ENCODE measurements around the gene SURF4. TPM values are rescaled to one million over a fixed set of nuclear protein-coding genes. Genes with fewer than 3 reads are reported as not detected.
"Not testable (repeated sequence)": the region's sequence is repeated elsewhere in the genome, so short reads cannot be mapped to it uniquely, and the experiment has no call there.

SURF4 gene
- total RNA-seq, 1 experiment from 2014 or later = 171 TPM

DNA sequence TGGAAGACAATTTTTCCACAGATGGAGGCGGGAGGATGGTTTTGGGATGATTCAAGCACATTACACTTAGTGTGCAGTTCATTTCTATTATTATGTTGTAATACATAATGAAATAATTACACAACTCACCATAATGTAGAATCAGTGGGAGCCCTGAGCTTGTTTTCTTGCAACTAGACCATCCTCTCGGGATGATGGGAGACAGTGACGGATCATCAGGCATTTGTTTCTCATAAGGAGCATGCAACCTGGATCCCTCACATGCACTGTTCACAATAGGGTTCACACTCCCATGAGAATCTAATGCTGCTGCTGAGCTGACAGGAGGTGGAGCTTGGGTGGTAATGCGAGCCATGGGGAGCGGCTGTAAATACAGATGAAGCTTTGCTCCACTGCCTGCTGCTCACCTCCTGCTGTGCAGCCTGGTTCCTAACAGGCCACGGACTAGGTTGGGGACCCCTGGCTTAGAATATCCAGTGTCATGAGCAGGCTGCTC, 1.9 kb upstream of the SURF4 start:
- ChIA-PET CTCF (interaction anchor here (0.9 to 2.3 kb wide), 7 partner anchors 17 to 109 kb away, joined by 3 to 11 read pairs (median 5); partner anchors contain the start of gene CACFD1), POLR2A (interaction anchor here (1.1 kb wide), 1 partner anchor 30 kb away, joined by 3 read pairs; the partner anchor contains the start of gene MED22)
- DNase-seq (ENCODE audit: low spot score) = no peak
- no peak overlapping the region for H3K27ac Mint-ChIP-seq
- no peak overlapping the region; the same call in 1 of the 2 replicates for H3K4me3 Mint-ChIP-seq
- peaks cover 3% of the 10 kb centered on the region; the same call in 1 of the 2 replicates for H3K36me3 Mint-ChIP-seq
- no peak for ATAC-seq
- peaks cover 15% of the 10 kb centered on the region for H3K4me1 Mint-ChIP-seq
- peaks cover 4% of the 10 kb centered on the region for H3K9me3 Mint-ChIP-seq
- TF ChIP-seq ZNF423 (CRISPR knock-in tag; IDR thresholded peaks at IDR 0.05) (no peak), GRHL2 (CRISPR knock-in tag; IDR thresholded peaks at IDR 0.05; ENCODE audit: insufficient replicate concordance, severe bottlenecking) (no peak), FOXJ3 (CRISPR knock-in tag; IDR thresholded peaks at IDR 0.05; ENCODE audit: borderline replicate concordance) (no peak), ATF1 (CRISPR knock-in tag; IDR thresholded peaks at IDR 0.05) (no peak), CBFB (CRISPR knock-in tag; IDR thresholded peaks at IDR 0.05; ENCODE audit: low read depth) (no peak), TEAD1 (CRISPR knock-in tag; IDR thresholded peaks at IDR 0.05) (no peak), OVOL2 (CRISPR knock-in tag; IDR thresholded peaks at IDR 0.05; ENCODE audit: borderline replicate concordance) (no peak)
- TF ChIP-seq, protein P1, sequence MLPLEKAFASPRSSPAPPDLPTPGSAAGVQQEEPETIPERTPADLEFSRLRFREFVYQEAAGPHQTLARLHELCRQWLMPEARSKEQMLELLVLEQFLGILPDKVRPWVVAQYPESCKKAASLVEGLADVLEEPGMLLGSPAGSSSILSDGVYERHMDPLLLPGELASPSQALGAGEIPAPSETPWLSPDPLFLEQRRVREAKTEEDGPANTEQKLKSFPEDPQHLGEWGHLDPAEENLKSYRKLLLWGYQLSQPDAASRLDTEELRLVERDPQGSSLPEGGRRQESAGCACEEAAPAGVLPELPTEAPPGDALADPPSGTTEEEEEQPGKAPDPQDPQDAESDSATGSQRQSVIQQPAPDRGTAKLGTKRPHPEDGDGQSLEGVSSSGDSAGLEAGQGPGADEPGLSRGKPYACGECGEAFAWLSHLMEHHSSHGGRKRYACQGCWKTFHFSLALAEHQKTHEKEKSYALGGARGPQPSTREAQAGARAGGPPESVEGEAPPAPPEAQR (CRISPR knock-in tag; IDR thresholded peaks at IDR 0.05) = no peak
- peaks cover 30% of the 10 kb centered on the region for H3K27me3 Mint-ChIP-seq (ENCODE audit: low read depth)

DNA sequence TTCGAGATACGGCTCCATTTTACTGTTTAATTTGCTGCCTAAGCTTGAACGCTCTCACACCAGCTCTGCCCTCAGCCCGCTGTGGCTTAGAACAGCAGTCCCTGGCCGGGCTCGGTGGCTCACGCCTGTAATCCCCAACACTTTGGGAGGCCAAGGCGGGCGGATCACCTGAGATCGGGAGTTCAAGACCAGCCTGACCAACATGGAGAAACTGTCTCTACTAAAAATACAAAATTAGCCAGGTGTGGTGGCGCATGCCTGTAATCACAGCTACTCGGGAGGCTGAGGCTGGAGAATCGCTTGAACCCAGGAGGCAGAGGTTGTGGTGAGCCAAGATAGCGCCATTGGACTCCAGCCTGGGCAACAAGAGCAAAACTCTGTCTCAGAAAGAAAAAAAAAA, 1.4 kb upstream of the SURF4 start:
- ATAC-seq; H3K27ac Mint-ChIP-seq; H3K36me3 Mint-ChIP-seq; POLR2A ChIA-PET; DNase-seq (ENCODE audit: low spot score); H3K9me3 Mint-ChIP-seq: not testable (repeated sequence)
- peaks cover 30% of the 10 kb centered on the region for H3K27me3 Mint-ChIP-seq (ENCODE audit: low read depth)
- peaks cover 15% of the 10 kb centered on the region for H3K4me1 Mint-ChIP-seq
- H3K4me3 Mint-ChIP-seq = peak overlapping the region; percentile 53
- CTCF ChIA-PET = interaction anchor here (0.6 to 2.3 kb wide), 8 partner anchors 19 to 109 kb away, joined by 3 to 11 read pairs (median 4); partner anchors contain the start of genes ADAMTS13 and CACFD1

DNA sequence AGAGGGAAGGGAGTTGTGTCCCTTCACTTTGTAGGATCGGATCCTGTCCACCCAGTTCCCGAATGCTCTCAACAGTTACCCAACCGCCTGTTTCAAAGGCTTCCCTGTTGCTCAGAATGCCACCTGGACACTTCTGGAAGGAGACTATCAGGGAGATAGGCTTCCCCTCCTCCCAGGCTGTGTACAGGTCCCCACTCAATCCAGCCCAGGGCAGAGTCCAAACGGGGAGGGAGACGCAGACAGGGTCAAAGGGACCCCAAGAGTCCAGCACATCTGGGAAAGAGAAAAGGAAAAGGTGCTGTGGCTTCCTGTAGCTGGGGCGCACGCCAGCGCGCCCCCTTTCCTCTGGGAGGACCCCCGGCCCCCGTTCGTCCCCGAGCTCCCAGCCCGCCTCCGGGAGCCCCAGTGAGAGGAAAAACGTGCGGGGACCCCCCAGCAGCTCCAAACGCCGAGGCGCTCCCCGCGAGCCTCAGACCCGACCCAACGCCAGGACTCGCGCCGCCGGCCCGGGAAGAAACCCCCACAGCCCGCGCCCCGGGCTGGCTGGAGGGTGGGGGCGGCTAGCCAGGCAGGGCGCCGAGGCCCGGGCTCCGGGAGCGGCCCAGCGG, 640 bp downstream of the SURF4 start:
- ATAC-seq = peak; percentile 3

DNA sequence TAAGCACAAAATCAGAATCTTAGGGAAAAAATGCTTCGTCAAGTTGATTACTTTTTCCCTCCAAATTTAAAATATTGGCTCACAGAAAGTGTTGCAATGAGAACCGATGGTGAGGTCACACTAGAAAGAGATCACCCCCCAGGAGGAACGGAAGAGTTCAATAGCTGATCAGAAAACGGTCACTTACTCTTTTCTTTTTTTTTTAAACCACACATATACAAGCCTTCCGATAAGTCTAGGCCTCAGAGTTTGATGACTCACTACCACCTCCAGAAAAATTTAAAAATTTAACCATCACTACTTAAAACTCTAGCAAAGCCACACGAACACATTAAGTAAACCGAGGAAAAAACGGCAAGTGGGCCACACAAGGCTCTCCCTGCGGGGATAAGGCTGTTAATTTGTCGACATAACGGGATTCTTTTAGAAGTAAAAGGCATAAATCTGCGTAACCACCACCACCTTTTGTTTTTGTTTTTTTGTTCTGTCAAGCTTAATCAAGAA, 1.2 kb downstream of the SURF4 start:
- no peak for TF ChIP-seq NR3C1 (CRISPR knock-in tag; conservative IDR thresholded peaks at IDR 0.05; ENCODE audit: low read depth)
- TF ChIP-seq, protein P2, sequence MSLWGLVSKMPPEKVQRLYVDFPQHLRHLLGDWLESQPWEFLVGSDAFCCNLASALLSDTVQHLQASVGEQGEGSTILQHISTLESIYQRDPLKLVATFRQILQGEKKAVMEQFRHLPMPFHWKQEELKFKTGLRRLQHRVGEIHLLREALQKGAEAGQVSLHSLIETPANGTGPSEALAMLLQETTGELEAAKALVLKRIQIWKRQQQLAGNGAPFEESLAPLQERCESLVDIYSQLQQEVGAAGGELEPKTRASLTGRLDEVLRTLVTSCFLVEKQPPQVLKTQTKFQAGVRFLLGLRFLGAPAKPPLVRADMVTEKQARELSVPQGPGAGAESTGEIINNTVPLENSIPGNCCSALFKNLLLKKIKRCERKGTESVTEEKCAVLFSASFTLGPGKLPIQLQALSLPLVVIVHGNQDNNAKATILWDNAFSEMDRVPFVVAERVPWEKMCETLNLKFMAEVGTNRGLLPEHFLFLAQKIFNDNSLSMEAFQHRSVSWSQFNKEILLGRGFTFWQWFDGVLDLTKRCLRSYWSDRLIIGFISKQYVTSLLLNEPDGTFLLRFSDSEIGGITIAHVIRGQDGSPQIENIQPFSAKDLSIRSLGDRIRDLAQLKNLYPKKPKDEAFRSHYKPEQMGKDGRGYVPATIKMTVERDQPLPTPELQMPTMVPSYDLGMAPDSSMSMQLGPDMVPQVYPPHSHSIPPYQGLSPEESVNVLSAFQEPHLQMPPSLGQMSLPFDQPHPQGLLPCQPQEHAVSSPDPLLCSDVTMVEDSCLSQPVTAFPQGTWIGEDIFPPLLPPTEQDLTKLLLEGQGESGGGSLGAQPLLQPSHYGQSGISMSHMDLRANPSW (CRISPR knock-in tag; conservative IDR thresholded peaks at IDR 0.05; ENCODE audit: low read depth) = no peak
- H3K36me3 Mint-ChIP-seq = peaks cover 29% of the 10 kb centered on the region
- H3K27me3 Mint-ChIP-seq (ENCODE audit: low read depth) = peaks cover 30% of the 10 kb centered on the region
- DNase-seq (ENCODE audit: low spot score) (no peak), ATAC-seq (no peak)
- POLR2A ChIA-PET = interaction anchor here (1.0 kb wide), 1 partner anchor 27 kb away, joined by 3 read pairs; the partner anchor contains the start of genes MED22 and RPL7A
- peaks cover 17% of the 10 kb centered on the region for H3K4me1 Mint-ChIP-seq
- H3K27ac Mint-ChIP-seq = peak overlapping the region; percentile 96
- peaks cover 4% of the 10 kb centered on the region for H3K9me3 Mint-ChIP-seq
- CTCF ChIA-PET = interaction anchor here (0.6 to 1.3 kb wide), 4 partner anchors 27 to 231 kb away, joined by 3 to 5 read pairs (median 4); partner anchors contain the start of genes MED22 and RPL7A
- H3K4me3 Mint-ChIP-seq = peak overlapping the region; percentile 98

More for the DNA sequence above, 640 bp downstream of the SURF4 start:
- POLR2A ChIA-PET = interaction anchor here (1.0 kb wide), 1 partner anchor 27 kb away, joined by 3 read pairs; the partner anchor contains the start of genes MED22 and RPL7A
- Mint-ChIP-seq H3K36me3 (peaks cover 25% of the 10 kb centered on the region), H3K27me3 (ENCODE audit: low read depth) (peaks cover 30% of the 10 kb centered on the region), H3K27ac (peak overlapping the region; percentile 96), H3K4me3 (peak overlapping the region; percentile 98), H3K4me1 (peaks cover 17% of the 10 kb centered on the region), H3K9me3 (peaks cover 4% of the 10 kb centered on the region)
- CTCF ChIA-PET = interaction anchor here (0.6 to 1.3 kb wide), 4 partner anchors 27 to 231 kb away, joined by 3 to 5 read pairs (median 4); partner anchors contain the start of genes MED22 and RPL7A
- TF ChIP-seq, protein P3, sequence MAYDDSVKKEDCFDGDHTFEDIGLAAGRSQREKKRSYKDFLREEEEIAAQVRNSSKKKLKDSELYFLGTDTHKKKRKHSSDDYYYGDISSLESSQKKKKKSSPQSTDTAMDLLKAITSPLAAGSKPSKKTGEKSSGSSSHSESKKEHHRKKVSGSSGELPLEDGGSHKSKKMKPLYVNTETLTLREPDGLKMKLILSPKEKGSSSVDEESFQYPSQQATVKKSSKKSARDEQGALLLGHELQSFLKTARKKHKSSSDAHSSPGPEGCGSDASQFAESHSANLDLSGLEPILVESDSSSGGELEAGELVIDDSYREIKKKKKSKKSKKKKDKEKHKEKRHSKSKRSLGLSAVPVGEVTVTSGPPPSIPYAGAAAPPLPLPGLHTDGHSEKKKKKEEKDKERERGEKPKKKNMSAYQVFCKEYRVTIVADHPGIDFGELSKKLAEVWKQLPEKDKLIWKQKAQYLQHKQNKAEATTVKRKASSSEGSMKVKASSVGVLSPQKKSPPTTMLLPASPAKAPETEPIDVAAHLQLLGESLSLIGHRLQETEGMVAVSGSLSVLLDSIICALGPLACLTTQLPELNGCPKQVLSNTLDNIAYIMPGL (CRISPR knock-in tag; IDR thresholded peaks at IDR 0.05) = 0 out of 2 replicates have a peak, but pooled peaks have one; percentile 17
- no peak for TF ChIP-seq CBFB (CRISPR knock-in tag; IDR thresholded peaks at IDR 0.05; ENCODE audit: low read depth)
- DNase-seq (ENCODE audit: low spot score) = peak; percentile 35
